DOHH2 (cell line): Measurements from ENCODE around the gene IFT74.

Experiments used
- H3F3A ChIP-seq: fragments of 200-600 bp; sonication (generic), shearing (Covaris generic); 2 replicates; pipeline ENCODE4 v1.6.0; 2016; ENCODE audit warnings: antibody characterized with exemption, mild to moderate bottlenecking; ENCODE audit not compliant: control insufficient read depth, insufficient read depth
- H3K27ac ChIP-seq: fragments of 200-600 bp; sonication (generic); 2 replicates; pipeline ENCODE4 v1.5.1; 2014; ENCODE audit warnings: low read depth, mild to moderate bottlenecking, low read length, moderate library complexity
- H3K27me3 ChIP-seq: fragments of 200-600 bp; sonication (generic); 2 replicates; pipeline ENCODE4 v1.6.1; 2014; ENCODE audit warnings: mild to moderate bottlenecking, low read length, mixed read lengths; ENCODE audit not compliant: control insufficient read depth
- H3K36me3 ChIP-seq: fragments of 200-600 bp; sonication (generic); 2 replicates; pipeline ENCODE4 v1.6.1; 2014; ENCODE audit warnings: mild to moderate bottlenecking, low read length, moderate library complexity, mixed read lengths; ENCODE audit not compliant: control insufficient read depth
- H3K4me1 ChIP-seq: fragments of 200-600 bp; sonication (generic); 2 replicates; pipeline ENCODE4 v1.6.1; 2014; ENCODE audit warnings: mild to moderate bottlenecking, low read length, mixed read lengths; ENCODE audit not compliant: control insufficient read depth
- H3K4me2 ChIP-seq: fragments of 200-600 bp; sonication (generic); 2 replicates; pipeline ENCODE4 v1.6.0; 2014; ENCODE audit warnings: mild to moderate bottlenecking, low read length, moderate library complexity
- H3K4me3 ChIP-seq: fragments of 200-600 bp; sonication (generic); 2 replicates; pipeline ENCODE4 v1.5.1; 2014; ENCODE audit warnings: mild to moderate bottlenecking, low read length, mixed read lengths
- H3K79me2 ChIP-seq: fragments of 200-600 bp; sonication (generic); 2 replicates; pipeline ENCODE4 v1.6.1; 2014; ENCODE audit warnings: mild to moderate bottlenecking, low read length, mixed read lengths; ENCODE audit not compliant: control insufficient read depth
- H3K9me2 ChIP-seq: fragments of 200-600 bp; sonication (generic); replicated peaks from 2 replicates; pipeline ENCODE4 v1.6.1; 2014; ENCODE audit warnings: mild to moderate bottlenecking, low read length, mixed read lengths; ENCODE audit not compliant: control insufficient read depth
- H3K9me3 ChIP-seq: fragments of 200-600 bp; sonication (generic); 2 replicates; pipeline ENCODE4 v1.6.1; 2014; ENCODE audit warnings: antibody characterized with exemption, low read length, mixed read lengths; ENCODE audit not compliant: control insufficient read depth, insufficient read depth
- H4K20me1 ChIP-seq: fragments of 200-600 bp; sonication (generic); 2 replicates; pipeline ENCODE4 v1.6.0; 2014; ENCODE audit warnings: low read depth, mild to moderate bottlenecking, antibody characterized with exemption, low read length, moderate library complexity; ENCODE audit not compliant: control insufficient read depth, insufficient read depth
- CTCF ChIP-seq: fragments of 200-600 bp; sonication (generic); IDR thresholded peaks from one replicate; pipeline ENCODE4 v1.5.1; 2014; ENCODE audit warnings: antibody characterized with exemption, mild to moderate bottlenecking, low read depth, low read length; ENCODE audit not compliant: poor library complexity, severe bottlenecking
- EZH2phosphoT487 ChIP-seq: fragments of 200-600 bp; sonication (generic); IDR thresholded peaks from 2 replicates; pipeline ENCODE4 v1.6.1; 2017; ENCODE audit warnings: borderline replicate concordance, mild to moderate bottlenecking, antibody characterized with exemption, low read length, moderate library complexity, mixed read lengths

Gene IFT74

GRCh38 chr9:27054841-27055240, 98.6 kb downstream of the IFT74 start:
- Histone ChIP-seq H3K9me2 (no peaks in the 10 kb centered on the region), H3K27me3 (no peaks in the 10 kb centered on the region), H4K20me1 (no peaks in the 10 kb centered on the region), H3K4me3 (no peak overlapping the region), H3K9me3 (no peaks in the 10 kb centered on the region), H3K36me3 (no peaks in the 10 kb centered on the region), H3K79me2 (no peaks in the 10 kb centered on the region), H3F3A (no peaks in the 10 kb centered on the region), H3K4me1 (no peaks in the 10 kb centered on the region), H3K4me2 (no peak overlapping the region), H3K27ac (no peak overlapping the region)
- TF ChIP-seq CTCF (no peak), EZH2phosphoT487 (no peak)

GRCh38 chr9:27059412-27059811, 103.2 kb downstream of the IFT74 start:
- Histone ChIP-seq H3K27me3 (no peaks in the 10 kb centered on the region), H3K79me2 (no peaks in the 10 kb centered on the region), H3K9me2 (no peaks in the 10 kb centered on the region), H4K20me1 (no peaks in the 10 kb centered on the region), H3K27ac (no peak overlapping the region), H3K4me2 (no peak overlapping the region), H3K4me3 (no peak overlapping the region), H3K4me1 (no peaks in the 10 kb centered on the region), H3F3A (no peaks in the 10 kb centered on the region), H3K9me3 (no peaks in the 10 kb centered on the region), H3K36me3 (no peaks in the 10 kb centered on the region)
- no peak for TF ChIP-seq CTCF
- no peak for TF ChIP-seq EZH2phosphoT487

- Histone ChIP-seq H4K20me1 (no peaks in the 10 kb centered on the region), H3K4me2 (no peak overlapping the region), H3K79me2 (no peaks in the 10 kb centered on the region), H3K36me3 (no peaks in the 10 kb centered on the region), H3K27me3 (no peaks in the 10 kb centered on the region), H3K4me3 (no peak overlapping the region), H3F3A (no peaks in the 10 kb centered on the region), H3K9me2 (no peaks in the 10 kb centered on the region), H3K9me3 (no peaks in the 10 kb centered on the region), H3K4me1 (no peaks in the 10 kb centered on the region), H3K27ac (no peak overlapping the region)
- TF ChIP-seq CTCF (no peak), EZH2phosphoT487 (no peak)
Observed at GRCh38 chr9:27059907-27060306, 103.7 kb downstream of the IFT74 start.

GRCh38 chr9:27065288-27065687, 109.1 kb downstream of the IFT74 start:
- no peaks in the 10 kb centered on the region for H3F3A ChIP-seq
- H3K4me1 ChIP-seq: no peaks in the 10 kb centered on the region
- H3K27me3 ChIP-seq: no peaks in the 10 kb centered on the region
- H3K27ac ChIP-seq: no peak overlapping the region
- H3K4me3 ChIP-seq: no peak overlapping the region
- no peaks in the 10 kb centered on the region for H3K9me2 ChIP-seq
- no peaks in the 10 kb centered on the region for H3K36me3 ChIP-seq
- no peak overlapping the region for H3K4me2 ChIP-seq
- no peaks in the 10 kb centered on the region for H3K9me3 ChIP-seq
- TF ChIP-seq EZH2phosphoT487 (no peak), CTCF (no peak)
- no peaks in the 10 kb centered on the region for H3K79me2 ChIP-seq
- H4K20me1 ChIP-seq: no peaks in the 10 kb centered on the region
